Spleen (tissue), 7 donors: ENCODE measurements around the gene NBAS.

Experiments
- CTCF ChIP-seq, 11 experiments: fragments of 200-600 bp in 7 of 11; fragments of 450-650 bp in 4 of 11; sonication (generic) in 4 of 11; IDR thresholded peaks in 8 of 11; conservative IDR thresholded peaks in 3 of 11; 1 replicate in 7 of 11; 2 replicates in 4 of 11; pipeline versions ENCODE4 v1.4.0 to v1.8.0; 2016 to 2021; ENCODE audit warnings: antibody characterized with exemption in 11 of 11, inconsistent platforms in 4 of 11, mild to moderate bottlenecking in 1 of 11
- POLR2A ChIP-seq, 3 donors: fragments of 450-650 bp; IDR thresholded peaks; one replicate each; pipeline ENCODE4 v1.5.1; 2017; ENCODE audit warnings: antibody characterized with exemption in 3 of 3, mild to moderate bottlenecking in 1 of 3
- donor health status: DM: no; HTN: no; CAD: no; lungs with moderate emphysema.
- donor health status: DM: no; HTN: no; CAD: no.
- donor health status: DM: no; HTN: no; CAD: no.

DNA sequence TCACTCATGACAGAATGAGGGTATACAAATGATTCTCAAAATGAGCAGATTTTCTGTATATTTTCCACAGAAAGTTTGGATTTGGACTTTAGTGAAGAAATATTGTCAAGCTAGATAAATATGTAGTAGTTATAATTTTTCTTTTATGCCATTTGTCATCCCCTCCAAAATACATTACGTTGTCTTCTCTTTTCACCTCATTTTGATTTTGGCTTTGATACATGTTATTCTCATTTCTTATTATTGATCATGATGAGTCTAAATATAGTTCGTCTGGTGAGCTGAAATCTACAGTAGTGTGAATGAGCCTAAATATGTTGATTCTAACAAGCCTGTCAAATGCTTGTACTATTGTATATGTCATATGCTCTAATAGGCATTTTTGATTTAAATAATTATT is 42.8 kb upstream of the NBAS start:
- TF ChIP-seq CTCF (IDR thresholded peaks at IDR 0.05 in 8 of 11, conservative IDR thresholded peaks at IDR 0.05 in 3 of 11) (no peak), POLR2A (IDR thresholded peaks at IDR 0.05) (no peak)
